H1 (cell line): ENCODE measurements around the gene TXNDC8. TPM values are rescaled to one million over a fixed set of nuclear protein-coding genes. Genes with fewer than 3 reads are reported as not detected.

ENCODE experiments used
- CTCF ChIA-PET: fragments of 300-600 bp; sonication (Branson Sonifier 250); formaldehyde crosslinking; loops from one replicate; lab custom pipeline; 2021; ENCODE audit not compliant: partially characterized antibody; lab: Charles Lee
- POLR2A ChIA-PET: fragments of 300-600 bp; sonication (Branson Sonifier 250); formaldehyde crosslinking; loops from one replicate; lab custom pipeline; 2021; ENCODE audit warnings: inconsistent platforms; ENCODE audit not compliant: partially characterized antibody; lab: Charles Lee
- DNase-seq, 2 experiments: peaks; one replicate each; pipeline versions ENCODE4 v3.0.0 to v3.0.0-alpha.2; 2010 to 2022; ENCODE audit warnings: low spot score in 2 of 2, low read depth in 1 of 2, mixed read lengths in 1 of 2
- FAIRE-seq: peaks from 2 replicates; lab custom pipeline; 2011; peaks lifted over from hg19 to GRCh38; lab: Jason Lieb, UNC
- H2AFZ ChIP-seq: 2 replicates; pipeline ENCODE4 v1.8.1; 2012; ENCODE audit warnings: low read length, inconsistent platforms
- H2AK5ac ChIP-seq: 2 replicates; pipeline ENCODE4 v1.6.1; 2013; ENCODE audit warnings: low read depth, low read length
- H2BK120ac ChIP-seq: replicated peaks from 2 replicates; pipeline ENCODE3; 2013; ENCODE audit warnings: low read depth, low read length, inconsistent platforms
- H2BK12ac ChIP-seq: 2 replicates; pipeline ENCODE4 v1.6.1; 2013; ENCODE audit warnings: low read depth, low read length
- H2BK15ac ChIP-seq: 2 replicates; pipeline ENCODE4 v1.6.1; 2013; ENCODE audit warnings: low read length
- H2BK20ac ChIP-seq: 2 replicates; pipeline ENCODE4 v1.6.1; 2013; ENCODE audit warnings: low read length
- H2BK5ac ChIP-seq: 2 replicates; pipeline ENCODE4 v1.6.1; 2013; ENCODE audit warnings: low read depth, low read length
- H3K14ac ChIP-seq: 2 replicates; pipeline ENCODE4 v1.6.1; 2013; ENCODE audit warnings: inconsistent platforms; ENCODE audit not compliant: insufficient read length
- H3K18ac ChIP-seq: 2 replicates; pipeline ENCODE4 v1.6.1; 2013; ENCODE audit warnings: low read length; ENCODE audit errors: extremely low read depth
- H3K23ac ChIP-seq: 2 replicates; pipeline ENCODE4 v1.6.1; 2013; ENCODE audit warnings: inconsistent platforms; ENCODE audit not compliant: insufficient read length
- H3K23me2 ChIP-seq: 2 replicates; pipeline ENCODE4 v1.6.1; 2013; ENCODE audit warnings: low read depth, low read length
- H3K27ac ChIP-seq: 2 replicates; pipeline ENCODE4 v1.6.1; 2011; ENCODE audit warnings: low read depth, low read length, inconsistent platforms
- H3K27me3 ChIP-seq, 4 experiments: replicated peaks in 1 of 4; 1 replicate in 1 of 4; 2 replicates in 3 of 4; pipeline versions ENCODE4 v1.6.1 to v1.8.1; 2011 to 2013; ENCODE audit warnings: low read length in 3 of 4, mild to moderate bottlenecking in 3 of 4, inconsistent platforms in 2 of 4, mixed read lengths in 2 of 4, moderate library complexity in 1 of 4; ENCODE audit not compliant: control insufficient read depth in 3 of 4, insufficient read depth in 3 of 4; ENCODE audit errors: extremely low read depth in 1 of 4
- H3K36me3 ChIP-seq, 4 experiments: 2 replicates each; pipeline versions ENCODE4 v1.6.1 to v1.8.1; 2011 to 2013; ENCODE audit warnings: mild to moderate bottlenecking in 4 of 4, low read length in 3 of 4, moderate library complexity in 2 of 4, control low read depth in 1 of 4, inconsistent platforms in 1 of 4; ENCODE audit not compliant: insufficient read depth in 4 of 4, control insufficient read depth in 2 of 4
- H3K4ac ChIP-seq: replicated peaks from 2 replicates; pipeline ENCODE3; 2013; ENCODE audit warnings: low read length, low read depth, mixed read lengths, inconsistent platforms; ENCODE audit not compliant: insufficient read length
- H3K4me1 ChIP-seq, 4 experiments: replicated peaks in 1 of 4; 1 replicate in 1 of 4; 2 replicates in 3 of 4; pipeline versions ENCODE4 v1.6.1 to v1.8.1; 2011 to 2013; ENCODE audit warnings: low read length in 3 of 4, inconsistent platforms in 2 of 4, mixed read lengths in 1 of 4; ENCODE audit not compliant: insufficient read depth in 4 of 4, control insufficient read depth in 3 of 4
- H3K4me2 ChIP-seq, 2 experiments: 2 replicates each; pipeline versions ENCODE4 v1.6.1 to v1.8.1; 2011 to 2013; ENCODE audit warnings: low read depth in 2 of 2, low read length in 2 of 2, control low read depth in 1 of 2, inconsistent platforms in 1 of 2, mild to moderate bottlenecking in 1 of 2; ENCODE audit not compliant: insufficient read depth in 1 of 2
- H3K4me3 ChIP-seq, 4 experiments: fragments of 200-600, 300-600 bp in 1 of 4; sonication (generic), shearing (Covaris generic), sonication (Bioruptor Twin) in 1 of 4; 2 replicates each; pipeline versions ENCODE4 v1.5.1 to v1.8.1; 2011 to 2016; ENCODE audit warnings: low read length in 4 of 4, low read depth in 3 of 4, control low read depth in 2 of 4, inconsistent platforms in 2 of 4, mild to moderate bottlenecking in 2 of 4, mixed read lengths in 1 of 4, moderate library complexity in 1 of 4; ENCODE audit not compliant: insufficient read depth in 2 of 4; ENCODE audit errors: extremely low read depth in 1 of 4
- H3K56ac ChIP-seq: replicated peaks from 2 replicates; pipeline ENCODE3; 2013; ENCODE audit warnings: low read depth, mild to moderate bottlenecking, mixed read lengths, low read length, inconsistent platforms; ENCODE audit not compliant: insufficient read length
- H3K79me1 ChIP-seq: 2 replicates; pipeline ENCODE4 v1.6.1; 2013; ENCODE audit warnings: low read depth, low read length, control low read depth
- H3K79me2 ChIP-seq, 2 experiments: 2 replicates each; pipeline versions ENCODE4 v1.6.1 to v1.8.1; 2012 to 2013; ENCODE audit warnings: low read length in 2 of 2, mild to moderate bottlenecking in 2 of 2, inconsistent platforms in 1 of 2; ENCODE audit not compliant: insufficient read depth in 2 of 2, control insufficient read depth in 1 of 2
- H3K9ac ChIP-seq, 4 experiments: replicated peaks in 1 of 4; 1 replicate in 1 of 4; 2 replicates in 3 of 4; pipeline versions ENCODE4 v1.6.1 to v1.8.1; 2011 to 2013; ENCODE audit warnings: low read depth in 3 of 4, low read length in 3 of 4, control low read depth in 2 of 4, mild to moderate bottlenecking in 2 of 4, moderate library complexity in 2 of 4, inconsistent platforms in 1 of 4; ENCODE audit errors: extremely low read depth in 1 of 4
- H3K9me3 ChIP-seq, 2 experiments: 2 replicates each; pipeline versions ENCODE4 v1.6.1 to v1.8.1; 2012 to 2013; ENCODE audit warnings: mild to moderate bottlenecking in 2 of 2, moderate library complexity in 2 of 2, control low read depth in 1 of 2, inconsistent platforms in 1 of 2, low read depth in 1 of 2, low read length in 1 of 2, mixed read lengths in 1 of 2; ENCODE audit not compliant: insufficient read depth in 2 of 2
- H4K20me1 ChIP-seq, 2 experiments: replicated peaks in 1 of 2; 2 replicates each; pipeline versions ENCODE3 to v1.8.1; 2011 to 2013; ENCODE audit warnings: inconsistent platforms in 2 of 2, low read length in 2 of 2, mild to moderate bottlenecking in 1 of 2; ENCODE audit not compliant: insufficient read depth in 2 of 2, control insufficient read depth in 1 of 2
- H4K5ac ChIP-seq: 2 replicates; pipeline ENCODE4 v1.6.1; 2013; ENCODE audit warnings: low read length, low read depth, mixed read lengths, inconsistent platforms; ENCODE audit not compliant: insufficient read length
- H4K8ac ChIP-seq: 2 replicates; pipeline ENCODE4 v1.8.0; 2013; ENCODE audit warnings: mild to moderate bottlenecking, moderate library complexity, low read length, inconsistent platforms; ENCODE audit not compliant: insufficient read depth; ENCODE audit errors: extremely low read depth
- H4K91ac ChIP-seq: replicated peaks from 2 replicates; pipeline ENCODE3; 2013; ENCODE audit warnings: low read length, mixed read lengths, inconsistent platforms; ENCODE audit not compliant: insufficient read length
- BCL11A ChIP-seq, 2 experiments: IDR thresholded peaks; one replicate each; pipeline ENCODE4 v1.6.1; 2011; ENCODE audit warnings: low read depth in 2 of 2, low read length in 2 of 2, mild to moderate bottlenecking in 2 of 2
- EP300 ChIP-seq, 2 experiments: IDR thresholded peaks; 1 replicate in 1 of 2; 2 replicates in 1 of 2; pipeline ENCODE4 v1.6.1; 2011 to 2012; ENCODE audit warnings: low read depth in 2 of 2, low read length in 2 of 2, mild to moderate bottlenecking in 2 of 2, borderline replicate concordance in 1 of 2, inconsistent platforms in 1 of 2, moderate library complexity in 1 of 2
- HDAC2 ChIP-seq, 2 experiments: fragments of 300-600 bp in 1 of 2; sonication (generic) in 1 of 2; IDR thresholded peaks; 2 replicates each; pipeline ENCODE4 v1.6.1; 2011 to 2012; ENCODE audit warnings: low read depth in 2 of 2, low read length in 2 of 2, mild to moderate bottlenecking in 2 of 2, moderate library complexity in 2 of 2, borderline replicate concordance in 1 of 2, inconsistent platforms in 1 of 2
- HDAC6 ChIP-seq: IDR thresholded peaks from one replicate; pipeline ENCODE4 v1.7.1; 2012; ENCODE audit warnings: low read depth, mild to moderate bottlenecking, inconsistent platforms, low read length, moderate library complexity
- JUN ChIP-seq: IDR thresholded peaks from 2 replicates; pipeline ENCODE4 v1.6.1; 2011; ENCODE audit warnings: low read depth, mild to moderate bottlenecking, improper control_type of control experiment, low read length
- NRF1 ChIP-seq: IDR thresholded peaks from 2 replicates; pipeline ENCODE4 v1.6.1; 2011; ENCODE audit warnings: mild to moderate bottlenecking, low read depth, low read length, improper control_type of control experiment
- POLR2A ChIP-seq, 2 experiments: IDR thresholded peaks; 1 replicate in 1 of 2; 2 replicates in 1 of 2; pipeline ENCODE4 v1.6.1; 2011; ENCODE audit warnings: low read depth in 2 of 2, low read length in 2 of 2, mild to moderate bottlenecking in 2 of 2; ENCODE audit errors: control extremely low read depth in 1 of 2
- RBBP5 ChIP-seq: IDR thresholded peaks from 2 replicates; pipeline ENCODE4 v1.7.1; 2012; ENCODE audit warnings: low read depth, mild to moderate bottlenecking, inconsistent platforms, low read length, moderate library complexity, borderline replicate concordance
- SAP30 ChIP-seq: fragments of 300-600 bp; sonication (generic); IDR thresholded peaks from 2 replicates; pipeline ENCODE4 v1.7.1; 2012; ENCODE audit warnings: low read length, moderate library complexity, mild to moderate bottlenecking, inconsistent platforms; ENCODE audit not compliant: insufficient read depth, insufficient replicate concordance
- SIN3A ChIP-seq, 2 experiments: IDR thresholded peaks in 1 of 2; conservative IDR thresholded peaks in 1 of 2; 2 replicates each; pipeline ENCODE4 v1.6.1; 2011 to 2012; ENCODE audit warnings: low read length in 2 of 2, improper control_type of control experiment in 1 of 2, low read depth in 1 of 2, mild to moderate bottlenecking in 1 of 2
- SIRT6 ChIP-seq: IDR thresholded peaks from one replicate; pipeline ENCODE4 v1.7.1; 2012; ENCODE audit warnings: low read length, inconsistent platforms
- TBP ChIP-seq: IDR thresholded peaks from 2 replicates; pipeline ENCODE4 v1.6.1; 2011; ENCODE audit warnings: low read depth, low read length, improper control_type of control experiment
- USF2 ChIP-seq: IDR thresholded peaks from 2 replicates; pipeline ENCODE4 v1.6.1; 2011; ENCODE audit warnings: low read length, improper control_type of control experiment
- WGBS, 2 experiments: shearing (Covaris generic) in 1 of 2; methylation state at CpG; one replicate each; pipeline versions ENCODE4 v1.1.6 to v1.1.7; 2013 to 2015; ENCODE audit warnings: low lambda C conversion rate in 2 of 2, mixed read lengths in 2 of 2, inconsistent platforms in 1 of 2, low coverage in 1 of 2, missing lambda C conversion rate in 1 of 2; ENCODE audit not compliant: insufficient replicate concordance in 2 of 2, insufficient coverage in 1 of 2, insufficient read length in 1 of 2; ENCODE audit errors: extremely low coverage in 1 of 2, missing lambda C conversion rate in 1 of 2; 5-methylcytosine and 5-hydroxymethylcytosine counted together
- polyA plus RNA-seq, 7 experiments: library from polyadenylated mRNA; depleted of rRNA in 3 of 7; stranded (reverse) in 5 of 7; unstranded in 2 of 7; fragments of >200 nt in 5 of 7; fragments of 200-250 nt in 2 of 7; gene quantifications; 1 replicate in 5 of 7; 2 replicates in 1 of 7; 4 replicates in 1 of 7; pipeline versions ENCODE4 v1.2.1 to v1.2.3, GENCODE V29; 2011 to 2013; ENCODE audit warnings: missing spikeins in 2 of 7, mixed read lengths in 2 of 7
- total RNA-seq: library from RNA; stranded (reverse); fragmentation: NEBNext Ultra II Directional; extraction: Animal tissue kit (Norgen Biotek cat#: 25700); gene quantifications from 2 replicates; pipeline ENCODE4 v1.2.1, GENCODE V29; 2021

The TXNDC8 gene
- total and polyA plus RNA-seq, 2 of the 8 experiments (the other 6 are each of a cell fraction or from before 2014, with no cell fraction given) = not detected

DNA sequence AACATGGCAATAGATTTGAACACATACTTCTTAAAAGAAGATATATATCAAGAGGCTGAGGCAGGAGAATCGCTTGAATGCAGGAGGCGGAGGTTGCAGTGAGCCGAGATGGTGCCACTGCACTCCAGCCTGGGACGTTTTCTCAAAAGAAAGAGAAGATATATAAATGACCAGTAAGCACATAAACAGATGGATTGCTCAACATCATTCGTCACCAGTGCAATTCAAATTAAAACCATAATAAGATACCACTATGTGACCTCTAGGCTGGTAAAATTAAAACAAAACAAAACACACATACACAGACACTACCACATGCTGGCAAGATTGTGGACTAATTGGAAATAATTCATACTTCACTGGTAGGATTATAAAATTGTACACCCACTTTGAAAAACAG lies 76.0 kb downstream of the TXNDC8 start:
- Histone ChIP-seq H4K91ac (no peak overlapping the region), H2BK5ac (no peak overlapping the region), H3K79me2 (no peaks in the 10 kb centered on the region), H4K20me1 (no peaks in the 10 kb centered on the region), H3K4me3 (no peak overlapping the region), H2AFZ (no peak overlapping the region), H2AK5ac (no peak overlapping the region), H3K18ac (no peak overlapping the region), H2BK15ac (no peak overlapping the region), H2BK12ac (no peak overlapping the region), H3K4me2 (no peak overlapping the region), H3K23me2 (peaks cover 8% of the 10 kb centered on the region), H3K27ac (no peak overlapping the region), H3K4ac (no peak overlapping the region), H4K5ac (no peak overlapping the region), H3K14ac (no peak overlapping the region), H3K56ac (no peak overlapping the region), H3K23ac (no peak overlapping the region), H3K9me3 (no peaks in the 10 kb centered on the region), H3K9ac (no peak overlapping the region), H2BK20ac (no peak overlapping the region), H3K36me3 (no peaks in the 10 kb centered on the region), H3K79me1 (no peaks in the 10 kb centered on the region), H4K8ac (no peak overlapping the region), H2BK120ac (no peak overlapping the region), H3K27me3 (no peaks in the 10 kb centered on the region; a peak in 1 of 7 replicates), H3K4me1 (peaks cover 3 to 13% (median 6%) of the 10 kb centered on the region in 4 experiments; a peak in 5 of 7 replicates)
- DNase-seq (no peak), FAIRE-seq (no peak)
- ChIA-PET POLR2A (no interaction called here), CTCF (interaction anchor here (2.5 kb wide), 1 partner anchor 10 kb away, joined by 6 read pairs; no protein-coding TSS in a partner anchor)
- WGBS, 2 experiments = 93% methylated on average over 5 of the region's 5 CpGs; no CpG with 5 or more reads in 1 of the 2 experiments
- TF ChIP-seq NRF1 = no peak
- TF ChIP-seq HDAC6 = no peak
- no peak for TF ChIP-seq SIRT6
- TF ChIP-seq USF2 = no peak
- TF ChIP-seq POLR2A (IDR thresholded peaks at IDR 0.05; ENCODE audit: control extremely low read depth in 1 of 2, low read depth in 2 of 2, low read length in 2 of 2) = no peak
- TF ChIP-seq SIN3A (conservative IDR thresholded peaks at IDR 0.05 in 1 of 2, IDR thresholded peaks at IDR 0.05 in 1 of 2; ENCODE audit: low read depth in 1 of 2, low read length in 2 of 2) = no peak
- TF ChIP-seq HDAC2 (IDR thresholded peaks at IDR 0.05; ENCODE audit: borderline replicate concordance in 1 of 2, low read depth in 2 of 2, low read length in 2 of 2) = no peak
- TF ChIP-seq RBBP5 = no peak
- TF ChIP-seq EP300 (IDR thresholded peaks at IDR 0.05; ENCODE audit: borderline replicate concordance in 1 of 2, low read depth in 2 of 2, low read length in 2 of 2) = no peak
- no peak for TF ChIP-seq SAP30
- no peak for TF ChIP-seq TBP
- TF ChIP-seq JUN = no peak
- no peak for TF ChIP-seq BCL11A (IDR thresholded peaks at IDR 0.05; ENCODE audit: low read depth in 2 of 2, low read length in 2 of 2)
